Keratinocyte (primary cell): ENCODE results near the gene SCYGR6.

ENCODE experiments used
- CTCF ChIP-seq, 3 experiments: IDR thresholded peaks in 1 of 3; conservative IDR thresholded peaks in 1 of 3; optimal IDR thresholded peaks in 1 of 3; 2 replicates in 2 of 3; 3 replicates in 1 of 3; pipeline versions ENCODE3 to v1.5.1; 2011; ENCODE audit warnings: low read length in 3 of 3, mild to moderate bottlenecking in 3 of 3, moderate library complexity in 2 of 3, control low read depth in 1 of 3, inconsistent platforms in 1 of 3; ENCODE audit not compliant: insufficient read depth in 2 of 3; ENCODE audit errors: extremely low read depth in 1 of 3
- EZH2 ChIP-seq: IDR thresholded peaks from one replicate; pipeline ENCODE4 v1.6.1; 2012; ENCODE audit warnings: inconsistent platforms, mild to moderate bottlenecking, low read length, moderate library complexity

DNA sequence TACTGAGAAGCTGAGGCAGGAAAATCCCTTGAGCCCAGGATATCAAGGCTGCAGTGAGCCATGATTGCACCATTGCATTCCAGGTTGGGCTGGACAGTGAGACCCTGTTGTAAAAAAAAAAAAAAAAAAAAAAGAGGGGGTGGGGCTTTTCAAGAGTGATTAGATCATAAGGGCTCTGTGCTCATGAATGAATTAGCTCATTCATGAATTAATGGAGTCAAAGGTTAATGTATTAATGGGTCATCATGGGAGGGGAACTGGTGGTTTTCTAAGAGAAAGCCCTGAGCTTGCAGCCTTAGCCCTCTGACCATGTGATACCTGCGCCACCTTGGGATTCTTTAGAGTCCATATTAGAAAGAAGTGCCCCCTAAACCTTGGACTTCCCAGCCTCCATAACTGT, 11.3 kb downstream of the SCYGR6 start:
- TF ChIP-seq CTCF (optimal IDR thresholded peaks at IDR 0.05 in 1 of 3, IDR thresholded peaks at IDR 0.05 in 1 of 3, conservative IDR thresholded peaks at IDR 0.05 in 1 of 3; ENCODE audit: extremely low read depth in 1 of 3, insufficient read depth in 2 of 3, low read length in 3 of 3) (no peak), EZH2 (no peak)
